Measurements from ENCODE around the gene GPR78.

DNA sequence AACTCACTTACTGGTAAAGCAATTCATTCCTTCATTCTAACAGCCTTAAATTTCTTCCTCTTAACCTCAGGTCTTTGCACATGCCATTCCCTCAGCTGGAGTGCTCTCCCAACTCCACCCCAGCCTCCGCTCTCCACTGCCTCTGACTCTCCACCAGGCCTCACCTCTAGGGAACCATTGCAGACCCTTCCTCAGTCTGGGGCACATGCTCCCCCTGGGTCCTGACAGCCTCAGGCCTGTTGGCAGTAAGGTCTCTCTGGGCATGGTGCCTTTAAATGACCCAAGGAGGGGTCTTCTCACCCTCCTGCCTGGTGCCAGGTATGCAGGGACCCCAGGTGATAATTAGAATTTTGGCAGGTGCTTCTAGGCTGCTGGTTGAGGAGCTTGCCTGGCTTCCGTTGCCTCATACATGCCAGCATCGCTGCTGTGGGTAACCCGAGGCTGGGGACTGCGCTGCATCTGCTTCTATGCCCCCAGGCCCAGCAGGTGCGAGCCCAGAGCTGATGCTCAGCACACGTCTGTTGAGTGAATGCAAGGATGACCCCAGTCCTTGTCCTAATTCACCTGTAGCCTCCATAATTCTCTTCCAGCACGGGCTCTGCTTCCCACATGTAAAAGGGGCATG lies 27.5 kb upstream of the GPR78 start:
- no peak for TF ChIP-seq POLR2AphosphoS5 (IDR thresholded peaks at IDR 0.05; ENCODE audit: low read depth, low read length)
- no peak for TF ChIP-seq SIN3A (IDR thresholded peaks at IDR 0.05; ENCODE audit: borderline replicate concordance, insufficient read depth, low read length)
- no peak for TF ChIP-seq TAF1 (IDR thresholded peaks at IDR 0.05; ENCODE audit: borderline replicate concordance, insufficient read depth, low read length)

All from PFSK-1 (cell line).